HG02623 (cell line): ENCODE results near the gene NAB2.
A peak's percentile ranks its signal among the peaks of the same experiment; 100 is the strongest.

ENCODE experiments used
- ATAC-seq: cut with Tn5 transposase; IDR thresholded peaks from one replicate; pipeline ENCODE4 v1.9.1; 2021; ENCODE audit warnings: moderate library complexity; ENCODE audit not compliant: unreplicated experiment

The NAB2 gene

DNA sequence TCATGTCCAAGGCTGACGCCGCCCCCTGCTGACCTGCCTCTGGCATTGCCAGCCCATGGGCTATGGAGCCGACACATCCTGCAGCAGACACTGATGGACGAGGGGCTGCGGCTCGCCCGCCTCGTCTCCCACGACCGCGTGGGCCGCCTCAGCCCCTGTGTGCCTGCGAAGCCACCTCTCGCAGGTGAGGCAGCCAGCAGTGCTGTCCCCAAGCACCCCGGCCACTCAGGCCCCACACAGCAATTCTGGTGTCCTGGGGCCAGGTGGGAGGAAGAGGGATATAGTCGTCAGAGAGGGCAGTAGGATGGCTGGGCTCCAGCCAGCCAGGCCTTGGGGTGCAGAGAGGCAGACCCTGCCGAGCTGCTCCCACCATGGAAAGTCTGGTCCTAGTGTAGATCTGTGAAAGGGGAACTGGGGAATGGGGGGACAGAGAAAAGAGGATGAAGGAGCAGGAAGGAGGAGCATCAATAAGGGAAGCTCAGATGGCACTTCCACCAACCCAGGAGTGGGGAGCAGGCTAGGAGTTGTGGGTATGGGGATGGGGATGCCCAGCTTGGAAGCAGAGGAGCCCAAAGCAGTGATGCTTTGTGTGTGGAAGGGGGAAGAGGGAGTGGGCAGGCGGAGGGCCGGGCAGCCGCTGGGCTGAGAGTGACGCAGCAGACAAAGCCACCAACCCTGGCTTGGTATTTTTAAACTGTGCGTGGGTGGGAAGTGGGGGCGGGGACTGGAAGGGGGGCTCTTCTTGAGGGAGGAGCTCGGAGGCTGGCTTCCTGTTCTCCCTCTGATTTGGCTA lies 4.7 kb downstream of the NAB2 start:
- ATAC-seq = peak; percentile 28

GRCh38 chr12:57094208-57095160 lies 5.6 kb downstream of the NAB2 start:
- ATAC-seq = no peak

- no peak for ATAC-seq
Measured at GRCh38 chr12:57095440-57095839, 6.5 kb downstream of the NAB2 start.

- ATAC-seq = no peak
Measured at GRCh38 chr12:57096099-57096572, 7.2 kb downstream of the NAB2 start.

- ATAC-seq = no peak
Measured at GRCh38 chr12:57096748-57097553, 8.0 kb downstream of the NAB2 start.

DNA sequence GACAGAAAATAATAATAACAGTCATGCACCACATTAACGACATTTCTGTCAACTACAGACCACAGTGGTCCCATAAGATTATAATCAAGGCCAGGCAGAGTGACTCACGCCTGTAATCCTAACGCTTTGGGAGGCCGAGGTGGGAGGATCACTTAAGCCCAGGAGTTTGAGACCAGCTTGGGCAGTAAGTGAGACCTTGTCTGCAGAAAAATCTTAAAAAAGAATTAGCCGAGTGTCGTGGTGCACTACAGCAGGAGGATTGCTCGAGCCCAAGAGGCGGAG lies 8.6 kb downstream of the NAB2 start:
- no peak for ATAC-seq

GRCh38 chr12:57098546-57098945 lies 9.6 kb downstream of the NAB2 start:
- ATAC-seq = no peak

DNA sequence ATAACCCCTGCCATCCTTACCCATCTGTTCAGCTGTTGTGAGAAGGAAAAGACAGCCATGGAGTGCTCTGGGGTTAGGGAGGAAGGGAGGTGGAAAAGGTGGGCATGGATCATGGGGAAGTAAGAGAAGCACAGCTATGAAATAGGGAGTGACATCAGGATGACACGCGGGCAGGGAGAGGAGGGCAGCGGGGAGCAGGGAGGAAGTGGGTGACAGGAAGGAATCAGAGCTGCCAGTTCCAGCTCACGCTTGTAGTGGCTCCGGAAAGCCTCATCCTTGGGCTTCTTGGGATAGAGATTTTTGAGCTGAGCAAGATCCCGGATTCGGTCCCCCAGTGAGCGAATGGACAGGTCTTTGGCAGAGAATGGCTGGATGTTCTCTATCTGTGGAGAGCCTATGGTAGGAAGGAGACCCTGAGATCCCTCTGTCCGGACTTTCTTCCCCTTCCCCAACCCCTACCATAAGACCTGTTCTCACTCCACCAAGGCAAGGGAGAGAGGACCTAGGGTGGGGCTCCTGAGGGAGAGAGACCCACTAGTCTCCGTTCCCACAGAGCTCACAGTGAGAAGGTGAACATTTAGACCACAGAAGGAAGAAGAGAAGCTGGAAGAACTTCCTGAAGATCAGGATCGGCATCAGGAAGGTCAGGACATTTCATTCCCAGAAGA lies 10.3 kb downstream of the NAB2 start:
- ATAC-seq = no peak

- no peak for ATAC-seq
Measured at GRCh38 chr12:57099766-57100165, 10.9 kb downstream of the NAB2 start.

DNA sequence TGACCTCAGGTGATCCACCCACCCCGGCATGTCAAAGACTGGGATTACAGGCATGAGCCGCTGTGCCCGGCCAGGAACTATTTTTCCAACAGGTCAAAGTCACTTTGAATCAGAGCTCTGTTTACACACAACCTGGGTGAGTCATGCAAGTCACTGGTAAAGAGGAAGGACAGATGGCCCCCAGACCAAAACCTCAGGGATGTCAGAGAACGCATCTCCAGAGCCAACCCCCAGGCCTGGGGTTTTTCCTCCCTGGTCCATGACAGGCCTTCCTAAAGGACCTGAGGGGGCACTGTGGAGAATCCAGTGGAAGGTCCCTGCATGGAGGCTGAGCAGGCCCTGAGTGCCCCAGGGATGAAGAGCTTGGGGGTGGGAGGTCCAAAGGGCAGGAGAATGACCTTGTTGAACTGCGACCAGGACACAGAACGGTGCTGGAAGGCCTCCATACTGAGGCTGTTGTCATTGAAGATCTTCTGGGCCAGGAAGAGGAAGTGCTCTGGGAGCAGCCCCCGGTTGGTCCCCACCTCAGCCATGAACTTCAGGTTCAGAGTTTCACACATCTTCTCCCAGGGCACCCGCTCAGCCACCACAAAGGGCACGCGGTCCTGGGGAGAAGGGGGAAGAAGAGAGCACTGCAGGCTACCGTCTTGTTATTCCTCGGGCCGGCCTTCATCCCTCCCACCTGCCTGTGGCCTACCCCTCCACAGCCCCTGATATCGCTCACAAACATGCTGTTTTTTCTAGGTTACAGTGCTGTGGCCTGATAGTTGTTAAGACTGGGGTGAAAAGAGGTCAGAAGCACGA lies 13.2 kb downstream of the NAB2 start:
- ATAC-seq = no peak

DNA sequence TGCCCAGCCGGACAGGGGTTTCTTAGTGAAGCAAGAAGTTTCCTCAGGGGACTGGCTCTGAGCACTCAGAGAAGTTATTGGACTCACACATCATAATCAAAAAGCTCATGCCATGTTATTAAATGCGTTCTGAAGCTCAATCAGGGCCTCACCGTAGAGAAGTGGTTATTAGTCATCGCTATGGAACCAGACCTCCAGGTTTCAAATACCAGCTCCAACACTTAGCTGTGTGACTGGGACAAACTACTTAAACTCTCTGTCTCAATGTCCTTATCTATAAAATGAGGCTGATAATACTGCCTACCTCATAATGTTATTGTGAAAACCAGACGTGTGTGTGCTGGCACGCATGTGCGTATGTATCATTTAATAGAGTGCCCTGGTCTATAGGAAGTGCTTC lies 14.9 kb downstream of the NAB2 start:
- ATAC-seq = no peak

- no peak for ATAC-seq
Measured at GRCh38 chr12:57104292-57104910, 15.5 kb downstream of the NAB2 start.

DNA sequence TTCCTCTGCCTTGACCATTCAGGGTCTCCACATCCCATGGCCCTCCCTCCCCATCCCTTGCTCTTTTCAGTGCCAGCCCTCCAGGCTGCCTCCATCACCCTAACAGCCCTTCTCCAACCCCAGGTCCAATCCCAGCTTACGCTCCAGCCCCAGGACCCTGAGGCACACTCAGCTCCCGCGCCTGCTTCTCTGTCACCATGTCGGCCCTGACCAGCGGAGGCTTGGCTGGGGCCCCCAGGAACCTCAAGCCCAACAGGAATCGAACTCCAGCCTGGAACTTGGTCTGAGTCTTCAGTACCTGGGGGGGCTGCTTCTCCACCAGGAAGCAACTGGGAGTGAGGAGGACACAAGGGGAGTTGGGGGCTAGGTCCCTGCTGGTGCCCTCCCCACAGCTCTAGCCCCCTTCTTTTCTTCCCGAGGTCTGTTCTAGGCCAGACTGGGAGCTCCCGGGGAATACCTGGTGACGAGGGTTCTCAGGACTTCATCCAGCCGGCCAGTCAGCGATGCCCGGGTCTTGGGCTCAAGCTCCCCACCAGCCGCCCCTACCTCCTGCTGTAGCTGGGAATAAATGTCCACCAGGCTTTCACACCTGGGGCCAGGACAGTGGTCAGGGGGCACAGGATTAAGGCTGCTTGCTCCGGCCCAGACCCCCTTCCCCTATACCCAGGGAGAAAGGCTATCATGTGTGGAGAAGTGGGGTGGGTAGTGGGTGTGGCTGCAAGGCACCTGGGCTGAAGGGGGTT lies 16.3 kb downstream of the NAB2 start:
- ATAC-seq = no peak

DNA sequence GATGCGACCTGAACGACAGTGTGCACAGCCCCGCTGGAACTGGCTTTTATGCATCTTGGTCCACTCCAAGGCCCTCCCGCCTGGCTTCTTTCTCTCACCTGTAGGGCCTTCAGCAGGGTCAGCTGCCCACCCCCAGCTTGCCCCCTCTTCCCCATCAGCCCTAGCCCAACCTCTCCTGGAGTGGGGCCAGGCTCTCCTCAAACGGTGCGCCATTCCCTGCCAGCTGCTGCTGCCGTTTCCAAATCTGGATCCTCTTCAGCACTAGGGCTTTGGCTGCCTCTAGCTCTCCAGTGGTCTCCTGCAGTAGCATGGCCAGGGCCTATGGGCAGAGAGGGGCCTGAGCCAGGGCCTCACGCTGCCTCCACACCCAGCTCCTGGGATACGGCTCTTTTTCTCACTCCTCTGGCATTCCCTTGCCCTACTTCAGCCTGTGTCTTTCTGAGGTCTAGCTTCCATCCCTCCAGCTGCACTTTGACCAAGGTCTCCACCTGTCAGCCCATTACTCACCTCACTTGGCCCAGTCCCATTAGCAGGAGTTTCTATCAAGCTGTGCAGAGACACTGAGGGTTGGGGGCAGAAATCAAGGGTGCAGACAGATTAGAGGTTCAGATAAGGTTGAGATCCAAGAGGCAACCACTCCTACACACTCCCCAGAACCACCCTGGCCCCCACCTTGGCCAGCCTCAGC lies 17.3 kb downstream of the NAB2 start:
- ATAC-seq = no peak

DNA sequence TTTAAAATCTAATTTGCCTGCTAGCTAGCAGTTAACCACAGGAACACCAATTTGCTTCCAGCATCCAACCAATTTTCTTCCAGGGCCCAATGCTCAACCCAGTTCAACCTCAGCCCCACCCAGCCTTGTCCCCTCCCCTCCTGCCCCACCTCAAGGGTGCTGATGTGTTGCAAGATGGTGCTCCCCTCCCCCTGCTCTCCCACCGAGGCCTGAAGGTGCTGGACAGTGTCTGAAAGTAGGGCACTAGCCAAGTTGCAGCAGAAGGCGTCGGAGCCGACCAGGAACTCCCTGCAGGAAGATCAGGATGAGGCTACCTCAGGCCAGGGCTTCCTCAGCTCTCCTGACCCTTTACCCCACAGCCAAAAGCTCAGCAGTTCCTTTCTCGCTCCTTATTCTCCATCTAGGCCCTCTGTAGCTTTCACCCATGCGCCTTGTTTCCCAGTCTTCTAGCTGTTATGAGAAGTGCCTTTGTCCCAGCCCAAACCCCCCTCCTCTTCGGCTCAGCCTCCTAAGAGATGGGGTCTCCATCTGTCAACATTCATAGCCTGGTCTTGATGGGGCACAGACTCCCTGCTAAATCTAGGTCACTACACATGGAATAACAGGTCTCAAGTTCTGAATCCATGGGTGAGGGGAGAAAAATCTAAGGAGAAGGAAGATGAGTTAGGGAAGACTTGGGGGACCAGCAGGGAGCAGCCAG lies 18.7 kb downstream of the NAB2 start:
- no peak for ATAC-seq

DNA sequence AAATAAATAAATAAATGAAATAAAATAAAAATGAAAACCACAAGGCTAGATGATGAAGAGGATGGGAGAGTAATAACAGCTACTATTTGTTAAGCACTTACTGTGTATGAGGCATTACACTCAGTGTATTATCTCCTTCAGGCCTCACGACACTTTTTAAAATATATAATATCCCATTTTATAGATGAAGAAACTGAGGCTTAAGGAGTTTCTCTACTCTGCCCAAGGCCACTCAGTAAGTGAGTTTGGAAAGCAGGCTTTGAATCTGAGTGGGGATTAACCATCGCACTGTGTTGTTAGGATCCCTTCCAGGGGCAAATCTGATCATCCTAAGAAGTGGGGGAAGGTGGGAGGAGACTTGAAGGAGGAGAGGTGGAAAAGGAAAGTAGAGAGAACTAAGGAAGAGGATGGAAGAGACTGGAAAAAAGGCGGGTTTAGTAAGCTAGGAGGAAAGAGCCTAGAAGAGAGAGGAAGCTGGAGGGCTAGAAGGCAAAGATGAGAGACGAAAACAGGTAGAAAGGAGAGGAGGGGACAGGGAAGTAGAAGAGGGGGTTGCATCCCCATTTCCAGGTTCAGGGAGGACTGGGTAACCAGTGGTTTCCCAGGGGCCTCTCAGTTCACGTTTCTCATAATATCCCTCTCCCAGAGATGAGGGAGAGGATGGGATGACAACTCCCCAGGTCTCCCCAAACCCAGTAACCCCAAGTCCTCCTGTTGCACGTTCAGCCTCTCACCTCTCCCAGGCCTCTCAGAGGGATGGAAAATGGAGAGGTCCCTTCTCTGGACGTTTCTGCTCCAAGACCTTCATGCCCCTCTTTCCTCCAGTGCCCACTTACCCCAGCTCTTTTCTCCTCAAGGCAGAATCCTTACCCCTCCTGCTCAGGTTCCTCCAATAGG lies 20.5 kb downstream of the NAB2 start:
- ATAC-seq = no peak
